Measurements from ENCODE around the gene DCST2. TPM values are rescaled to one million over a fixed set of nuclear protein-coding genes. Genes with fewer than 3 reads are reported as not detected.

DCST2 gene
- total and polyA plus RNA-seq, 2 of the 8 experiments (the other 6 are each of a cell fraction or from before 2014, with no cell fraction given): 0.43 to 2.1 TPM

DNA sequence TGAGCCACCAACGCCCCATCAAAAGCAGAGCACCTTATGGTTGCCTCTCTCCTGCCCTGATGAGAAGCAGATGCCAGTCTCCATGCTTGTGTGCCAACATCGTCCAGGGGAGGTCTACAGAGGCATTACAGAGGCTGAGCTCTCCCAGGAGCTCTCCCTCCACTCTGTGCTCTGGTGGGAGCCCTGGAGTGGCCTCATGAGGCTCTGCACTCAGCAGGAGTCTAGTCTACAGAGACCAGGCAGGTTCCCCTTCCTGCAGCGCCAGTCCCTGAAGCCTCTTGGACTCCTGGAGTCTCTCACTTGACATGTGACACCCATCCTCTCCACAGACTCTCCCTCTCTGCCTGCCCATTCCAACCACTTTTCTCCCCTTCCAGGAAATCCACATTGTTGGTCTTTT is 3.5 kb upstream of the DCST2 start (continued):
- TF ChIP-seq TAF7 (optimal IDR thresholded peaks at IDR 0.05; ENCODE audit: borderline replicate concordance, low read depth, low read length) (no peak), POLR2AphosphoS5 (IDR thresholded peaks at IDR 0.05; ENCODE audit: low read depth, low read length) (no peak)

Data from H1 (cell line).